ENCODE data around the gene KLC1. TPM values are rescaled to one million over a fixed set of nuclear protein-coding genes. Genes with fewer than 3 reads are reported as not detected.
A peak's percentile ranks its signal among the peaks of the same experiment; 100 is the strongest.

The KLC1 gene
- total RNA-seq, 4 donors from 2014 or later: 236 to 340 (median 281) TPM

DNA sequence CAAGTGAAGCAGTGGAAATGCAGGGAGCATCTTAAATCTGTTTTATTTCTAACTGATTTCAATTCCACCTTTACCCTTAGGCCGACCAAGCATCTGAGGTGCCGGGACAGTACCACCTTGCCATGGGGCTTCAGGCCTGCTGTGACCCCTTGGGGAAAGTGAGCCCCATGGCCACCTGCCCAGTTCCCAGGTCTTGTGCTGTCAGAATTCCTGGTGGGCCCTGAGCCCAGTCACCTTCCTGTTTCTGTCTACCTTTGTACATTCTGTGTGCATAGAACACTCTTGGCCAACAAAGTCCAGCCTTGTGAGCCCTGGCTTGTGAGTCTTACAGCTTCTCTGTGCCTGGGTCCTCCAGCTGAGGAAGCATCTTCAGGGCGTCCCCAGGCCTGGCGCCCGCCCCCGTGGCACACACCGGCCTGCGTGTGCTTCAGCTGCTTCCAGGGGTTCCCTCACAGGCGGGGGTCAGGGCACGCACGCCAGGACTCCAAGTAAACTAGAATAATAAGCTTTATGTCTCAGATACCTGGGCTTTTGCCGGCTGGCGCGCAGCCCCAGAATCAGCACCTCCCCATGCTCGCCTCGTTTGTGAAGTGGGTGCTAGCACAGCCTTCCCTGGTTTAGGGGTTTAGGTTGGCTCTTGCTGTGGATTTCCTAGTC, 96.9 kb downstream of the KLC1 start:
- no peak overlapping the region for H3K27ac ChIP-seq
- 94 to 97% methylated on average over 16 of the region's 16 CpGs for WGBS, 2 donors
- peaks cover 0 to 5% of the 10 kb centered on the region in 2 donors for H3K36me3 ChIP-seq
- H3K4me1 ChIP-seq: peaks cover 29 to 48% of the 10 kb centered on the region in 2 donors
- no peak overlapping the region for H3K4me3 ChIP-seq (replicated peaks in 1 of 3)
- TF ChIP-seq POLR2A (IDR thresholded peaks at IDR 0.05): no peak
- TF ChIP-seq, protein P1, sequence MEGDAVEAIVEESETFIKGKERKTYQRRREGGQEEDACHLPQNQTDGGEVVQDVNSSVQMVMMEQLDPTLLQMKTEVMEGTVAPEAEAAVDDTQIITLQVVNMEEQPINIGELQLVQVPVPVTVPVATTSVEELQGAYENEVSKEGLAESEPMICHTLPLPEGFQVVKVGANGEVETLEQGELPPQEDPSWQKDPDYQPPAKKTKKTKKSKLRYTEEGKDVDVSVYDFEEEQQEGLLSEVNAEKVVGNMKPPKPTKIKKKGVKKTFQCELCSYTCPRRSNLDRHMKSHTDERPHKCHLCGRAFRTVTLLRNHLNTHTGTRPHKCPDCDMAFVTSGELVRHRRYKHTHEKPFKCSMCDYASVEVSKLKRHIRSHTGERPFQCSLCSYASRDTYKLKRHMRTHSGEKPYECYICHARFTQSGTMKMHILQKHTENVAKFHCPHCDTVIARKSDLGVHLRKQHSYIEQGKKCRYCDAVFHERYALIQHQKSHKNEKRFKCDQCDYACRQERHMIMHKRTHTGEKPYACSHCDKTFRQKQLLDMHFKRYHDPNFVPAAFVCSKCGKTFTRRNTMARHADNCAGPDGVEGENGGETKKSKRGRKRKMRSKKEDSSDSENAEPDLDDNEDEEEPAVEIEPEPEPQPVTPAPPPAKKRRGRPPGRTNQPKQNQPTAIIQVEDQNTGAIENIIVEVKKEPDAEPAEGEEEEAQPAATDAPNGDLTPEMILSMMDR (IDR thresholded peaks at IDR 0.05): no peak
- H3K27me3 ChIP-seq: no peaks in the 10 kb centered on the region
- H3K9me3 ChIP-seq: no peaks in the 10 kb centered on the region
- no peak for DNase-seq
- intact Hi-C loops (cut with DNase I): no loop called here

GRCh38 chr14:103726474-103726873, 97.5 kb downstream of the KLC1 start:
- Histone ChIP-seq H3K4me1 (peaks cover 29 to 48% of the 10 kb centered on the region in 2 donors), H3K9me3 (no peaks in the 10 kb centered on the region), H3K27ac (no peak overlapping the region), H3K27me3 (no peaks in the 10 kb centered on the region), H3K36me3 (peaks cover 0 to 5% of the 10 kb centered on the region in 2 donors), H3K4me3 (replicated peaks in 1 of 3) (no peak overlapping the region)
- 88 to 93% methylated on average over 17 to 18 of the region's 18 CpGs for WGBS, 2 donors
- TF ChIP-seq, protein P1 (IDR thresholded peaks at IDR 0.05): no peak
- TF ChIP-seq POLR2A (IDR thresholded peaks at IDR 0.05): no peak
- DNase-seq: no peak
- intact Hi-C loops (cut with DNase I): no loop called here

DNA sequence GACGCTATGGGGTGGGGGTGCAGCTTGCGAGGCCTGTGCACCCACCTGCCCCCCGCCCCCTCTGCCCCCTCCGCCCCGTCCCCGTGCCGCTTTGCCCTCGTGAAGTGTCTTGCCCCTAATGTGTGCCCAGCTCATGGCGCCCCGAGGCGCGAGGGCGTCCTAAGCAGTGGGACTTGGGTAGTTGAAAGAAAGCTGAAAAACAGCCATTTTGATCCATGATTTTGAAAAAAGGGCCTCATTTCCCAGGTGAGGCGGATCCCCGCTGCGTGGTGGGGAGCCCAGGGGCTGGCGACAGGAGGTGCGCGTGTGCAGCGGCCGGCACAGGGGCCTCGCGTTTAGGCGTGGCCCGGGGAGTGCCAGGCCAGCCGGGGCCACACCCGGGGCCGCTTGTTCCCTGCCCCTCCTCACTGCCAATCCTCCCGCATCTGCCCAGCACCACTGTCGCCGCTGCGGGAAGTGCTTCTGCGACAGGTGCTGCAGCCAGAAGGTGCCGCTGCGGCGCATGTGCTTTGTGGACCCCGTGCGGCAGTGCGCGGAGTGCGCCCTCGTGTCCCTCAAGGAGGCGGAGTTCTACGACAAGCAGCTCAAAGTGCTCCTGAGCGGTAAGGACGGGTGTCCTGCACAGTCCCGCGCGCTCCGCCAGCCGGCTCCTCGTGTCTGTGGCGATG, 98.4 kb downstream of the KLC1 start:
- H3K9me3 ChIP-seq: no peaks in the 10 kb centered on the region
- no peaks in the 10 kb centered on the region for H3K27me3 ChIP-seq
- H3K36me3 ChIP-seq: peaks cover 5 to 6% of the 10 kb centered on the region in 2 donors
- H3K4me3 ChIP-seq (replicated peaks in 1 of 3): no peak overlapping the region
- 54 to 72% methylated on average over 37 to 47 of the region's 53 CpGs for whole genome bisulfite sequencing, 2 donors
- peaks cover 29 to 48% of the 10 kb centered on the region in 2 donors for H3K4me1 ChIP-seq
- DNase-seq: peak; percentile 73 to 75
- peak overlapping the region; percentile 79 to 92 (median 92) for H3K27ac ChIP-seq
- intact Hi-C loops (cut with DNase I): no loop called here
- TF ChIP-seq, protein P1 (IDR thresholded peaks at IDR 0.05): peak in 4 of 6 experiments; percentile 10 to 57 (median 37)
- no peak for TF ChIP-seq POLR2A (IDR thresholded peaks at IDR 0.05)

DNA sequence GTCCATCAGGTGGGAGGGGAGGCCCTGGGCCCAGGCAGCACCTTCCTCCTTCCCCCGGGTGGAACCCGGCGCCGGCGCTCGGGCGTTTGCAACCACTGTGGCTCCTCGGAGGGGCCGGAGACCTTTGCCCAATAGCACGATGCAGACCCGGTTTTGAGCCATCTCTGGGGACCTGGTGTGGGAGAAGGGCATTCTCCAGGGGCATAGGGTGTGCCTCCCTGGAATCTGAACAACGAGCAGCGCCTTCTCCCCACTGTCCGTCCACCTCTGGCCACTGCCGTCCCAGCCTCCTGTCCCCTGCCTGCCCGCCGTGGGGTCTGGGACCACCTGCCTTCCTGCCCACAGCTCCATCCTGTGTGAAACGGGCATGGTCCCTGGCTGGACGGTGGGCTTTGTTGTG, 99.1 kb downstream of the KLC1 start:
- 68 to 75% methylated on average over 10 to 16 of the region's 19 CpGs for WGBS, 2 donors
- TF ChIP-seq, protein P1 (IDR thresholded peaks at IDR 0.05): no peak
- no peak for TF ChIP-seq POLR2A (IDR thresholded peaks at IDR 0.05)
- Histone ChIP-seq H3K9me3 (no peaks in the 10 kb centered on the region), H3K36me3 (peaks cover 9 to 13% of the 10 kb centered on the region in 2 donors), H3K4me3 (replicated peaks in 1 of 3) (no peak overlapping the region), H3K27me3 (no peaks in the 10 kb centered on the region), H3K4me1 (peaks cover 25 to 41% of the 10 kb centered on the region in 2 donors), H3K27ac (peak overlapping the region; percentile 79 to 92 (median 92))
- intact Hi-C loops (cut with DNase I): no loop called here
- no peak for DNase-seq

DNA sequence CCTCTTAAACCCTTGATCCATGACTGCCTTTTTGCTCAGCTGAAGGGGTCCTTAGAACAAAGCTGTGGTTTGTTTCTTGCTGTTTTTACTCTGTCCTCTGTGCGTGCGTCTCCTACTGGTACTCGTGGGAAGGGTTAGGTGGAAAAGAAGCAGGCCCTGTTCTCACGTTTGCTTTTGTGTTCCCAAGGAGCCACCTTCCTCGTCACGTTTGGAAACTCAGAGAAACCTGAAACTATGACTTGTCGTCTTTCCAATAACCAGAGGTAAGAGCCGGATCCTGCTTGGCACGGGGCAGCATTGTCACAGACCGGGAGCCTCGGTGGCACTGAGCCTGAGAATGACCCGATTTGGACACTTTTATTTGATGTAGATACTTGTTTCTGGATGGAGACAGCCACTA, 99.7 kb downstream of the KLC1 start:
- H3K9me3 ChIP-seq: no peaks in the 10 kb centered on the region
- peak; percentile 83 to 91 for DNase-seq
- WGBS, 2 donors: 39 to 47% methylated on average over 12 of the region's 12 CpGs
- peaks cover 19 to 36% of the 10 kb centered on the region in 2 donors for H3K4me1 ChIP-seq
- intact Hi-C loops (cut with DNase I): no loop called here
- H3K36me3 ChIP-seq: peaks cover 14 to 19% of the 10 kb centered on the region in 2 donors
- H3K4me3 ChIP-seq (replicated peaks in 1 of 3): no peak overlapping the region
- H3K27ac ChIP-seq: peak overlapping the region; percentile 79 to 92 (median 92)
- no peaks in the 10 kb centered on the region for H3K27me3 ChIP-seq
- TF ChIP-seq, protein P1 (IDR thresholded peaks at IDR 0.05): peak in 5 of 6 experiments; percentile 13 to 66 (median 46)
- TF ChIP-seq POLR2A (IDR thresholded peaks at IDR 0.05): peak in 1 of 2 donors; percentile 51
